Fibroblast of lung (primary cell): ENCODE measurements around the gene CXCL17. TPM values are rescaled to one million over a fixed set of nuclear protein-coding genes. Genes with fewer than 3 reads are reported as not detected.

Experiments
- DNase-seq, 2 donors: peaks; one replicate each; pipeline versions ENCODE4 v3.0.0 to v3.0.0-alpha.2; 2010; ENCODE audit warnings: low read depth in 2 of 2
- H2AFZ ChIP-seq: 2 replicates; pipeline ENCODE4 v1.5.1; 2012; ENCODE audit warnings: low read length, control low read depth, inconsistent platforms
- H3K27ac ChIP-seq: 2 replicates; pipeline ENCODE4 v1.5.1; 2011; ENCODE audit warnings: low read length, control low read depth; ENCODE audit not compliant: insufficient read depth
- H3K27me3 ChIP-seq: 2 replicates; pipeline ENCODE4 v1.5.1; 2011; ENCODE audit warnings: mild to moderate bottlenecking, low read length; ENCODE audit not compliant: control insufficient read depth, insufficient read depth
- H3K36me3 ChIP-seq: 2 replicates; pipeline ENCODE4 v1.5.1; 2011; ENCODE audit warnings: low read length; ENCODE audit not compliant: control insufficient read depth, insufficient read depth
- H3K4me1 ChIP-seq: 2 replicates; pipeline ENCODE4 v1.5.1; 2011; ENCODE audit warnings: low read length; ENCODE audit not compliant: control insufficient read depth, insufficient read depth; ENCODE audit errors: extremely low read depth
- H3K4me2 ChIP-seq: 2 replicates; pipeline ENCODE4 v1.5.1; 2011; ENCODE audit warnings: low read length, control low read depth; ENCODE audit not compliant: insufficient read depth; ENCODE audit errors: extremely low read depth
- H3K4me3 ChIP-seq, 4 experiments: fragments of 200-600 bp in 1 of 4; sonication (generic) in 1 of 4; replicated peaks in 1 of 4; 2 replicates each; pipeline ENCODE4 v1.5.1; 2011 to 2016; ENCODE audit warnings: low read length in 4 of 4, low read depth in 3 of 4, mild to moderate bottlenecking in 3 of 4, control low read depth in 2 of 4, inconsistent platforms in 1 of 4, mixed read lengths in 1 of 4; ENCODE audit not compliant: insufficient read depth in 1 of 4; ENCODE audit errors: control extremely low read depth in 1 of 4
- H3K79me2 ChIP-seq: 2 replicates; pipeline ENCODE4 v1.5.1; 2012; ENCODE audit warnings: mild to moderate bottlenecking, low read length, inconsistent platforms; ENCODE audit not compliant: control insufficient read depth, insufficient read depth
- H3K9ac ChIP-seq: 2 replicates; pipeline ENCODE4 v1.5.1; 2011; ENCODE audit warnings: mild to moderate bottlenecking, low read length, control low read depth; ENCODE audit not compliant: insufficient read depth
- H3K9me3 ChIP-seq: 2 replicates; pipeline ENCODE4 v1.5.1; 2012; ENCODE audit warnings: low read depth, low read length; ENCODE audit not compliant: control insufficient read depth, insufficient read depth
- H4K20me1 ChIP-seq: 2 replicates; pipeline ENCODE4 v1.5.1; 2011; ENCODE audit warnings: low read length; ENCODE audit not compliant: control insufficient read depth, insufficient read depth; ENCODE audit errors: extremely low read depth
- EZH2 ChIP-seq: IDR thresholded peaks from 2 replicates; pipeline ENCODE4 v1.5.1; 2012; ENCODE audit warnings: low read length, control low read depth, mild to moderate bottlenecking; ENCODE audit errors: missing control alignments
- polyA plus RNA-seq, 2 donors: library from polyadenylated mRNA; depleted of rRNA in 1 of 2; stranded (reverse) in 1 of 2; unstranded in 1 of 2; fragments of >200 nt; gene quantifications; 2 replicates each; pipeline ENCODE4 v1.2.1, GENCODE V29; 2011 to 2012; ENCODE audit warnings: missing spikeins in 1 of 2
- total RNA-seq: library from RNA; depleted of rRNA; stranded (reverse); fragments of >200 nt; gene quantifications from 2 replicates; pipeline ENCODE4 v1.2.1, GENCODE V29; 2014
- TF ChIP-seq, protein P1 (sequence below), 2 donors: IDR thresholded peaks in 1 of 2; conservative IDR thresholded peaks in 1 of 2; 1 replicate in 1 of 2; 2 replicates in 1 of 2; pipeline ENCODE4 v1.5.1; 2011 to 2012; ENCODE audit warnings: low read length in 2 of 2, control low read depth in 1 of 2, inconsistent platforms in 1 of 2, low read depth in 1 of 2, mild to moderate bottlenecking in 1 of 2

CXCL17 gene
- total and polyA plus RNA-seq, 2 donors (not counting 1 experiment from before 2014, with no cell fraction given), result not detected

DNA sequence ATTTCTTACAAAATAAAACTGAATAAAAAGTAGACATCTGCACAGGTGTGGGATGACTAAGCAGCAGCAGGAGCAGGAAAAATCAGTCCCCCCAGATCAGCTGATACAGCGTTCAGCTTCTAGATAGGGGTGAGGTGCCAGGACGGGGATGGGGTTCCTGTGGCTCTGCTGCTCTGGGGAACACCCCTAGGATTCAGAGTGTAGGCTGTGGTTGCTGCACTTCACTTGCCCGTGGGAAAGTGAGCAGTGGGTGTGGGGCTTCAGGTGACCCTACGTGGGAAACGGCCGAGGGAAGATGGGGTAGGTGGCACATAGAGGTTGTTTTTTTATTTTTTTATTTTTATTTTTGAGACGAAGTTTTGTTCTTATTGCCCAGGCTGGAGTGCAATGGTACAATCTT lies 3.2 kb upstream of the CXCL17 start:
- Histone ChIP-seq H3K4me2 (no peak overlapping the region), H3K27ac (no peak overlapping the region), H4K20me1 (no peaks in the 10 kb centered on the region), H3K9me3 (no peaks in the 10 kb centered on the region), H3K27me3 (peaks cover 5% of the 10 kb centered on the region), H2AFZ (no peak overlapping the region), H3K4me3 (no peak overlapping the region), H3K79me2 (no peaks in the 10 kb centered on the region), H3K36me3 (no peaks in the 10 kb centered on the region), H3K9ac (no peak overlapping the region), H3K4me1 (no peaks in the 10 kb centered on the region)
- DNase-seq, result no peak
- TF ChIP-seq EZH2, result no peak

DNA sequence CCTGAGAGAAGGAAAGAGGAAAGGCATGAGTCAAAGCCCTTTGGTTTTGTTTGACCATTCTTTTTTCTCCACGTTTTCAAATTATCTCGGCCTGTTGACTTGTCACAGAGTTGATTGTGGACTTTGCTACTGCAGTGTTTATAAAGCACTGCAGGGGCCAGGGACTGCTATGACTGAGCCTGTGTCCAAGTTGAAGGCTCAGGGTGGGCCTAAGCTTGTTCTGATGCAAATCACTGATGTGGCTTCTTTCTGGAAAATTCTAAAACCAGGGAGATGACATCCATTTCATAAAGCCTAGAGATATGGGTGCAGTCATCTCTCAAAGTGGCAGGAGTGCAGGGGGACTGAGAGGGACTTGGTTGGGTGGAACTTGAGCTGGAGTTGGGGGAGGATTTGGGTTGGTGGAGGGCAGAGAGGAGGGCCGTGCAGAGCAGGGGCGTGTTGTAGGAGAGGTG lies 1.2 kb upstream of the CXCL17 start:
- no peak overlapping the region for H3K4me3 ChIP-seq
- no peaks in the 10 kb centered on the region for H3K9me3 ChIP-seq
- no peaks in the 10 kb centered on the region for H3K4me1 ChIP-seq
- H3K27me3 ChIP-seq, result peaks cover 5% of the 10 kb centered on the region
- DNase-seq, result no peak
- no peak overlapping the region for H3K27ac ChIP-seq
- H3K4me2 ChIP-seq, result no peak overlapping the region
- TF ChIP-seq EZH2, result no peak
- TF ChIP-seq, protein P1, sequence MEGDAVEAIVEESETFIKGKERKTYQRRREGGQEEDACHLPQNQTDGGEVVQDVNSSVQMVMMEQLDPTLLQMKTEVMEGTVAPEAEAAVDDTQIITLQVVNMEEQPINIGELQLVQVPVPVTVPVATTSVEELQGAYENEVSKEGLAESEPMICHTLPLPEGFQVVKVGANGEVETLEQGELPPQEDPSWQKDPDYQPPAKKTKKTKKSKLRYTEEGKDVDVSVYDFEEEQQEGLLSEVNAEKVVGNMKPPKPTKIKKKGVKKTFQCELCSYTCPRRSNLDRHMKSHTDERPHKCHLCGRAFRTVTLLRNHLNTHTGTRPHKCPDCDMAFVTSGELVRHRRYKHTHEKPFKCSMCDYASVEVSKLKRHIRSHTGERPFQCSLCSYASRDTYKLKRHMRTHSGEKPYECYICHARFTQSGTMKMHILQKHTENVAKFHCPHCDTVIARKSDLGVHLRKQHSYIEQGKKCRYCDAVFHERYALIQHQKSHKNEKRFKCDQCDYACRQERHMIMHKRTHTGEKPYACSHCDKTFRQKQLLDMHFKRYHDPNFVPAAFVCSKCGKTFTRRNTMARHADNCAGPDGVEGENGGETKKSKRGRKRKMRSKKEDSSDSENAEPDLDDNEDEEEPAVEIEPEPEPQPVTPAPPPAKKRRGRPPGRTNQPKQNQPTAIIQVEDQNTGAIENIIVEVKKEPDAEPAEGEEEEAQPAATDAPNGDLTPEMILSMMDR (conservative IDR thresholded peaks at IDR 0.05 in 1 of 2, IDR thresholded peaks at IDR 0.05 in 1 of 2; ENCODE audit: low read depth in 1 of 2, low read length in 2 of 2), result no peak
- no peaks in the 10 kb centered on the region for H3K36me3 ChIP-seq
- no peaks in the 10 kb centered on the region for H3K79me2 ChIP-seq
- H2AFZ ChIP-seq, result no peak overlapping the region
- no peaks in the 10 kb centered on the region for H4K20me1 ChIP-seq
- no peak overlapping the region for H3K9ac ChIP-seq

DNA sequence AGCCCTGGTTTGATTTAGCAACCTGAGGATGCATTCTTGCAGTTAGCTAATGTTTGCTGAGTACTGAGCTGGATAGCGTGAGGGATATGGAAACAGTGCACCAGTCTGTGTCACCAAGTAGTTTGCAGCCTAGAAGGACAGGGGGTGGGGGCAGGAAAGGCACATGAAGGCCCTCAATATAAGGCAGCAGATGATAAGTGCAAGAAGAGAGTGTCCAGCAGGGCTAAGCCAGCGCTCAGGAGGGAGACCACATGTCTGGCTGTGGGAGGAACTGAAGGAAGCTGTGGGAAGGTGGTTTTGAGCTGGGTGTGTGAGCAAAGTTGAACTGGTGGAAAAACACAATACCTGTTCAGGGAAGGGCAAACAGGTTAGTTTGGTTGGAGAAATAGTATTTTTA lies 1.7 kb downstream of the CXCL17 start:
- Histone ChIP-seq H3K79me2 (no peaks in the 10 kb centered on the region), H3K9ac (no peak overlapping the region), H3K27me3 (peaks cover 5% of the 10 kb centered on the region), H4K20me1 (no peaks in the 10 kb centered on the region), H3K4me1 (no peaks in the 10 kb centered on the region), H3K4me3 (no peak overlapping the region), H3K36me3 (no peaks in the 10 kb centered on the region), H3K27ac (no peak overlapping the region), H3K9me3 (no peaks in the 10 kb centered on the region), H2AFZ (no peak overlapping the region), H3K4me2 (no peak overlapping the region)
- DNase-seq, result no peak
- TF ChIP-seq EZH2, result no peak
- TF ChIP-seq, protein P1 (conservative IDR thresholded peaks at IDR 0.05 in 1 of 2, IDR thresholded peaks at IDR 0.05 in 1 of 2; ENCODE audit: low read depth in 1 of 2, low read length in 2 of 2), result no peak
